Measurements from ENCODE around the gene PTPRM.
"Not testable (repeated sequence)": the region's sequence is repeated elsewhere in the genome, so short reads cannot be mapped to it uniquely, and the experiment has no call there.

Gene PTPRM

GRCh38 chr18:8424917-8425725 lies 858.0 kb downstream of the PTPRM start:
- no peak for DNase-seq

GRCh38 chr18:8426401-8426800 lies 859.3 kb downstream of the PTPRM start:
- no peak for DNase-seq

DNA sequence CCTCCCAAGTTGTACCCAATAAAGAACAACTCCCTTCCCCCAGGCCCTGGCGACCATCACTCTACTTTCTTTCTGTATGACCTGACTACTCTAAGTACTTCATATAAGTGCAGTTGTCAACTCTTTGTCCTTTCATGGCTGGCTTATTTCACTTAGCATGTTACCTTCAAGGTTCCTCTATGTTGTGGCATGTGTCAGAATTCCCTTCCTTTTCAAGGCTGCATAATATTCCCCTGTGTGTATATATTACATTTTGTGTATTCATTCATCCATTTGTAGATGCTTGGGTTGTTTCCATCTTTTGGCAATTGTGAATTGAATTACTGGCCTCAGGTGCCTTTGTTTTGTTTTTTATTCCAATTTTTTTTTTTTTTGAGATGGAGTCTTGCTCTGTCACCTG lies 860.2 kb downstream of the PTPRM start:
- no peak for DNase-seq

DNA sequence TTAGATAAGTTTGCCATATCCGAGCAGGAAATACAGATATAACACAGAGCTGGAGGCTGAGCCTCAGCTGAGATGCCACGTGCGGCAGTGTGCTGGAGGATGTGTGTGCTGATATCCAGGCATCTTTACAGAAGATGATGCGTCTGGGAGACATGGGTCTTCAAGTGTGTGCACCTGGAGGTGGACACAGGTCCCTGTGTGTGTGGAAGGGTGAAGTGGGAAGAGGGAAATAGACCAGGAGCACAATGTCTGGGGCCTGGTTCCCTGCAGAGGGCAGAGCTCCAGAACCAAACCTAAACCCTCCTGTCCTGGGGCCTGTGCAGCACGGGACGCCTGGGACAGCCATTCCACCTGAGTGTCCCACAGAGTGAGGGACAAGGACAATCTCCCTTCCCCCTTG lies 861.8 kb downstream of the PTPRM start:
- DNase-seq: no peak

DNA sequence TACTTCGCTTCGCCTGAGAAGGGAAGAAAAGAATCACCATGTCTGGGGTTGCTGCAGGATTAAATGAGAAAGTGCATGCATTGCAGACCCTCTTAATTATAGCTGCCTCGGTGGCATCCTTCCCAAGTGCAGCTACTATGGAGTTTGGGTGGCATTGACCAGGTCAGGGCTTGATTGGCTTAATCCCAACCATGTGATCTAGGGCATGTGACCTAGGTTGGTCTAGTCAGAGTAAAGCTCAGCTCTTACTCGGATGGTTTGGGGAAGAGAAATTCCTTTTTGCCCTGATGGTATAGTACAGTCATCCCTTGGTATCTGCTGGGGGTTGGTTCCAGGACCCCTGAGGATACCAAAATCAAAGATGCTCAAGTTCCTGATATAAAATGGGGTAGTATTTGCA lies 863.9 kb downstream of the PTPRM start:
- no peak for DNase-seq

GRCh38 chr18:8433323-8433722 lies 866.2 kb downstream of the PTPRM start:
- no peak for DNase-seq

DNA sequence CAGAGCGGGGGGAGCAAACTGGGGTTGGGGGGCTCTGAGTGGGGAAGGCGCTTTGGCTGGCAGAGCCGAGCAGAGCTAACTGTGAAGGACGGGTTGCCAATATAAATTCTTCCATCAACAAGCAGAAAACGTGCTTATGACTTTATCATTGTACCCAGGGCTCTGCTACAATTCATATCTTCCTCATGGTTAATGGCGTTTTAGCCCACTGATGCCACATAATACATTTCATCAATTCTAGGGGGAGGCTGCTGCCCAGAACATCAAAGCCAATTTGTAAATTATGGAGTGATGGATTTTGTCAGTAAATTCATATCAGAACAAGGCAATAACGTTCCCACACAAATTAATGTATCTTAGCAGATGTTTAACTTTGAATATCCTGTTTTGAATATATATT lies 866.7 kb downstream of the PTPRM start:
- DNase-seq: no peak

GRCh38 chr18:8435376-8435775 lies 868.3 kb downstream of the PTPRM start:
- DNase-seq: no peak

GRCh38 chr18:8439055-8439454 lies 871.9 kb downstream of the PTPRM start:
- no peak for DNase-seq

- DNase-seq: no peak
These were observed 876.4 kb downstream of the PTPRM start for GRCh38 chr18:8443505-8443904.

DNA sequence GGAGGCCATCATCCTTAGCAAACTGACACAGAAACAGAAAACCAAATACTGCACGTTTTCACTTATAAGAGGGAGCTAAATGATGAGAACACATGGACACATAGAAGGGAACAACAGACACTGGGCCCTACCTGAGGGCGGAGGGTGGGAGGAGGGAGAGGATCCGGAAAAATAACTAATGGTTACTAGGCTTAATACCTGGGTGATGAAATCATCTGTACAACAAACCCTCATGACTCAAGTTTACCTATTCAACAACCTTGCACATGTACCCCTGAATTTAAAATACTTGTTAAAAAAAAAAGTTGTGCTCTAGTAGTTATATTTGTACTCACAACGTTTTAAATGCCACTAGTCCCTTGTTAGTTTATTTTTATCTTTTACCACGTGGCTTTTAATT lies 879.8 kb downstream of the PTPRM start:
- DNase-seq: not testable (repeated sequence)

- no peak for DNase-seq
These were observed 881.0 kb downstream of the PTPRM start for GRCh38 chr18:8448130-8448529.

DNA sequence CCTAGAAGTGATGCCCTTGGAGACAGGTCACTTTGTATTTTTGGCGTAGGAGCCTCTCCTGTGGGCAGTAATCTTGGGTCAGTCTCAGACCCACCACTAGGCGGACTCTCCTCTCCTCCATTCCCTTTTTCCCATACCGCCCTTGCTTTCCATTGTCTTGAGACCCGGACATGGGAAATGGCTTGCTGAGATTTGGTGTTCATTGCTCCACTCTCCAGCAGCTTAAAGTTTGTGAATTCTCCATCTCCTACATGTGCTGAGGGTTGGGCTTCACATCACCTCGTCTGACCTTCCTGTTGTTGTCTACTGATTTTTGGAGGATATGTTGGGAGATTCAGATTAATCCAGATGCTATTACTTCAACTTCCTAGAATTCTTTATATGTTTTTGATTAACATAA lies 882.9 kb downstream of the PTPRM start:
- DNase-seq: no peak

DNA sequence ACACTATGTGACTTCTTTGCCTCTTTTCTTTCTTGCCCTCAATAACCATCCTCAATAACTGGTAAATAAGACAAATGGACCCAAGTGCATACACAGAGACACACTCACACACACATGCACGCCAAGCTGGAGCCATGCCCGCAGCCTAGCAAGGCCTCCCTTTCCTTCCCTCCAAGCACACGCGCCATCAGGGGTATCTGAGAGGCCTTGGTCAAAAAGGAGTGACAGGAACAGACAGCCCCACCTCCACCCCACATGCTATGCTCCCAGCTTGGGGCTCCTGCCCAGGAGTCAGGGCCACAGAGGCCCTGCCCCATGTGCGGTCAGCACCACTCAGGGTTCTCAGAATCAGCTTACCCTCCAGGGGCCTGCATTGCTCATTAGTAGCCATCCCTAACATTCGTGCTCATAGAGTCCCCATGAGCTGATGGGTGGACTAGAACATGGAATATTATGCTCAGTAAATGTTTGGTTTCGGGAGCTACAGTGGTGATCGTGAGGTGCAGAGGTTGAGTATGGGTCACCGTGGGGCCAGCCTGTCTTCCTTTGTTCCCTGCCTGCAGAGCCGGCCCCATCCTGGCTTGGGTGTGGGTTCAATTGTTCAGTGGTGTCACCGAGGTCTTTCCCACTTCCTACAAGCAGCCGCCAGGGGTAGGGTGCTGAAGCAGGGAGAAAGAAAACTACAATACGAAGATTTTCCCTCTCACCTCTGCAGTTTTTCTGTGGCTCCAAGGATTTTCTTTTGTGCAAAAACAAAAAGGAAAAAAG lies 884.0 kb downstream of the PTPRM start:
- DNase-seq: no peak

DNA sequence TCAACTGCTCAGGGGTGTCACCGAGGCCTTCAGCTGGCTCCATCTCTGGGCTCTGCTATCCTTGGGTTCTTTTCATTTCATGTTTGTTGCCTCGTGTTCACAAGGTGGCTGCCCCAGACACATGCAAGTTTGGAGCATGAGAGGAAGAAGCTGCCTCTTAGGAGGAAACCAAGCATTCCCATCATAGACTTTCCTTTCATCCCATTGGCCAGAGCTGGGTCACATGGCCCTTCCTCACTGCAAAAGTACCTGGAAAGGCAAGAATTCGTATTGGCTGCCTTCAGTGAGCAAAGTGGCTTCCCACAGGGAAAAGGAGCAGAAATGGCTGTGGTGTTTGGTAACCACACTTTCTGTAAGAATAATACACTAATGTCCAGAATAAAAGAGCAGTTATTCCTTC lies 886.4 kb downstream of the PTPRM start:
- no peak for DNase-seq

GRCh38 chr18:8454136-8454535 lies 887.0 kb downstream of the PTPRM start:
- DNase-seq: no peak

DNA sequence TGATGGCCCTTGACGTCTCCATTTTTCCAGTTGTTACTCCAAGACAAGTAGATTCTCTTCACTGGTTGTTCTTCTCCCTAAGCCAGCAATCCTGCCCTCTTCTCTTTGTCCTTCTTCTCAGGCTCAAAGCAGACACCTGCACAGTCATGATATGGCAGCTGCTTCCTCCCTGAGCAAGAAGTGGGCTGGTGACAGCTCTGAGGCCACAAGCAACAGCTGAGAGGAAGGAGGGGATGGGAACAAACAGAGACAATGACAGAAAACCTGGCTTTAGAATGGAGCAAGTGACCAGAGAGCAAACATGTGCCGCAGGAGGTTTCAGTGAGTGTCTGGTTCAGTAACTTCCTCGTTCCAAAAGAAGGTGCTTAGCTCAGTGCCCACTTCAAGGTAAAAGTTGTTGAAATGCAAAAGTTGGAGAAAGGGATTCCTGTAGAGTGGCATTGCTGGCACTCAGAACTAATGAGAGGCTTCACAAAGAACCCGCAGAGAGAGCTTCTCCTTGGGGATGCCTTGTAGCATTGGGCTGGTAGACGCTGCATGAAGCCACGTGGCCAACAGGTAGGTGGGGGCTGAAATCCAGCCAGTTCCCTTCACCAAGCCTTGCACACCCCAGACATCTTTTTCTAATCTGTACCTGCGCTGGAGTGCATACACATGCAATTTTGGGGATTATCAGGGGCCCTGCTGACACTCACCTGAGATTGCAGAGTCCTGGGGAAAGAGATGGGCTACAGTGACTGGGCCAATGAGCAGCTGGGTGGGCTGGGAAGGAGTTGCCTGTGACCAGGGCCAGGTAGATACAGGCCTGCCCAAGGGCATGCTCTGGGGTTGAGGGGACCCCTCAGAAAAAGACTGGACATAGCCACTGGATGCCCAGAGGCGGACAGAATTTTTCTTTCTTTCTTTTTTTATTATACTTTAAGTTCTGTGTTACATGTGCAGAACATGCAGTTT lies 888.8 kb downstream of the PTPRM start:
- DNase-seq: no peak
